COR-L47 (cell line): Measurements from ENCODE around the gene HCN1.
"Not testable (repeated sequence)": the region's sequence is repeated elsewhere in the genome, so short reads cannot be mapped to it uniquely, and the experiment has no call there.

Source experiments
- DNase-seq: peaks from one replicate; lab custom pipeline; 2025; lab: John Stamatoyannopoulos, UW

HCN1 gene

DNA sequence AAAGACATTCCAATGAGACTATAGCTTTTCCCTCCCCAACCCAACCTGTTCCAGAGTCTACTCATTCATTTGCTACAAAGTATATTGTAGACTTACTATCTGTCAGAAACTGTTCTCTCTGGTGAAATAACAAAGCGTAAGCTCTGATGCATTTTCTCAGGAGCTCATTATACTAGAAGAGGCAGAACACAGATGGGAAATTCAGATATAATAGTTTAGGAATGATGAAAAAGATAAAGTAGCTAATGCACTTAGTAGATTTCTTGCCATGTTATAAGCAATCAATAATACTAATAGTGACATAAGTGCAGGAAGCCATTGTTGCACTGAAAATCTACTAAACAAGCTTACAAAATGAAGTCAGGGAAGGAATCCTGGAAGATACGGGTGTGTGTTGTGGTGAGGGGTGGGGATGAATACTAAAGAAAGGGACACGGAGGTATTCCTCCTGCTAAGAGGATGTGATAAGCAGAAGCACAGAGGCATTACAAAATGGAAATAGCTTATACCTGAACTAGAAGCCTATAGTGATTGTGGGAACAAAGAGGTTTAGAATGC is 78.2 kb downstream of the HCN1 start:
- DNase-seq = no peak

DNA sequence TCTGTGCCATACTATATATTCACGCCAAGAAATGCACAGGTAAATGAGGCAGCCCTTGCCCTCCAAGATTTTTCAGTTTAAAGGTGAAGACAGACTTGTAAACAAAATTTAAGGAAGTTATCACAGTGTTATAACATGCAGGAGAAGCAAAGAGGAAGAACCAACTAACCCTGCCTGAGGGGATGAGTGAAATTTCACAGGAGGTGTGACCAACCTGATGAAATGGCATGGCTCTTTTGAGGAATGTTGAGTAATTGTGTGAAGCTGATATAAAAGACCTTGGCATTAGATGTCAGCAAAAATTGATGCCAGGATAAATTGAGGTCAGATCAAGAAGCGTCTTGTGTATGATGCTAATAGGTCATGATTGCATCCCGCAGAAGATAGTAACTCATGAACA is 86.5 kb downstream of the HCN1 start:
- DNase-seq = no peak

DNA sequence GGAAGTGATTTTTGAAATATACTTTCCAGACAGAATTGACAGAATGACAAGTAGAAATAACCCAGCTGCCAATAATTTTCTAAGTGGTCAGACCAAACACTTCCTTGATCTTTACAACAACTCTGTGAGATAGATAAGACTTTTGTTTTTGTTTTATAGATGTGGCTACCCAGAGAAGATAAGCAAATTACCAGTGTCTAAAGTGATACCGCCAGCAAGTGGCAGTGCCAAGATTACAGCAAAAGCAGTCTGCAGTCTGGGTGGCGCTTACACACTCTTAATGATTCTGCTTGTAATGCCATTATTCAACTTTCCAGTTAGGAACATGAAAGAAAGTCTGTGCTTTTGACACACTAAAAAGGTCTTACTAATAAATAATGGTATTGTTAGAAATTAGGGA is 92.1 kb downstream of the HCN1 start:
- no peak for DNase-seq

DNA sequence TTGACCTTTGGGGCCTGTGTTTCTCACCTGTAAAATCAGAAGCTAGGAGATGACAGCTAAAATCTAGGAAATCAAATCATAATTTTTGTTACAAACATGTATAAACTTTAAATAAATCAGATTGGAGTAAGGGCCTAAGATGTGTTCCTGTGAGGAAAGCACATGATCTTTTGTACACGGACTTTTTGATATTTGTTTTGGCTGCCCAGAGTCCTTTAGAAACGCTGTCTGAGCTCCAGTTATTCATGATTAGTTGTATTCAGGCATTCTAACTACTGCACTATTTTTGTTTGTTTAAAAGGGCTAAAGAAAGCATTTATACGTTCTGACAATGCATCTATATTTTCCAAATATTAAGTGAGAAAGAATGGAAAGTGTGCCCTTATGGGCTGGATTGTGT is 94.8 kb downstream of the HCN1 start:
- DNase-seq = no peak

DNA sequence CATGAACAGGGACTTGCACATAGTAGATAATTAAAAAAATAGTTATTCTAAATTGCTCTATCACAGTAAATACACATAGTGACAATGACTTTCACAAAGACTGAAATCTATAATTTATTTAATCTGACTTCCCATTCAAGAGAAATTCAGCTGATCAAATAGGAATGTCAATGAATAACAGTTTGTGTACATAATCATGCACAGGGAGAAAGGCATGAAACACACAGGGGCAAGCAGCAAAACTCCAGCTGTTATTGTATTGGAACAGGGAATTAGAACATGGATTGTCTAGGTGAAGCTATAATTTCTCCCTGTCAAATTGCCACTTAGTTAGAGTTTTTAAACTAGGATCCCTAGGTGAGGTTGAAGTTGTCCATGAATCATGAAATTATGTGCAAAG is 99.9 kb downstream of the HCN1 start:
- DNase-seq = no peak

DNA sequence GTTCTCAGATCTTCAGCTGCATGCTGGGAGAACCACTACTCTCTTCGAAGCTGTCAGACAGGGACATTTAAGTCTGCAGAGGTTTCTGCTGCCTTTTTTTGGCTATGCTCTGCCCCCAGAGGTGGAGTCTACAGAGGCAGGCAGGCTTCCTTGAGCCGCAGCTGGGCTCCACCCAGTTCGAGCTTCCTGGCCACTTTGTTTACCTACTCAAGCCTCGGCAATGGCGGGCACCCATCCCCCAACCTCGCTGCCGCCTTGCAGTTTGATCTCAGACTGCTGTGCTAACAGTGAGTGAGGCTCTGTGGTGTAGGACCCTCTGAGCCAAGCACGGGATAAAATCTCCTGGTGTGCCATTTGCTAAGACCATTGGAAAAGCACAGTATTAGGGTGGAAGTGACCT is 110.2 kb downstream of the HCN1 start:
- DNase-seq = not testable (repeated sequence)

DNA sequence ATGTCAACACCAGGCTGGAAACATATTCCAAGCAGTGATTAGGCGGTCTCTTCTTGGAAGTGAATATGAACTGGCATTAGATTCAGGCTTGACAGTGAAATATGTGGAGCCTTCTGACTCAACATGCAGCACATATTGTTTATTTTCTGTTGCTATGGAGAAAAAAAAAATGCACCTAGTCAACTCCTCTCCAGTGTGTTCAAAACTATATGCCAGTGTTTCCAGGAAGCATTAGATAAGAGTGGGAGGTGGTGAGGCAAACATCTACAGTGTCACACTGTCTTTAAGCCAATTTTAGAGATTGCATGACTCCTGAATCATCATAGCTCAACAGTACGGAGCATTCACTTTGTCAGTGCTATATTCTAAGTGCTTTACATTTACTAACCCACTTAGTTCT is 117.9 kb downstream of the HCN1 start:
- DNase-seq = no peak

DNA sequence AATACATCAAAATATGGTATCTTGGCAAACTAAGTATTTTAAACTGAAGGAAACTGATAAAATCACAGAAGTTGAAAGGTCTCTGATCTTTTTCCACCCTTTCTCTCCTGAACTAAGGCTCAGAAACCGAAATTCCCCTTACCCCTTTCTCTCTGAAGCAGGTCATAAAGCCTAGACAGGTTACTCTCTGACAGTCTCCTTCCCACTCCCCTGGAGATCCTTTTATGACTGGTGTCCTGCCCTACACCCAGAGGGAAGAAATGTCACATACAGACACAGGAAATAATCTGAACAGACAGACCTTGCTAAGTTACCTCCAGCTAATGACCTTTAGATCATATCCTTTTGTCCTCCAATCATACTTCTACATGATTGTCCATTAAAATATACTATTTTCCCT is 127.4 kb downstream of the HCN1 start:
- no peak for DNase-seq

DNA sequence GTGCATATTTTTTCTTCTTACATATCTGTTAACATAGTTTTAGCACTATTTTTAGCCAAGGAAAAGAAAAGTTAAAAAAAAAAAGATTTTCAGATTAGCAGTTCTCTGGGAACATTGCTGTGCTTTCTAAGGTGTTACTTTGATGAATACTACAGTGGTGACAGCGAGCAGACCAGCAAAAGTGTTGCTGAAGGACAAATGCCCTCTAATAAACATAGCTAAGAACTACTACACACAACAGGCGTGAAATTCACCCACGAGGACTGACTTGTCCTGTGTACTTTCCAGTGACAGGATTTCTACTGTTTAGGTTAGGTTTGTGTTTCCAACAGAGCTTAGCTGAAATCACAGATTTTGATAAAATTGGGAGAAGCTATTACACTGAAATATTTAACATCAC is 153.8 kb downstream of the HCN1 start:
- no peak for DNase-seq

DNA sequence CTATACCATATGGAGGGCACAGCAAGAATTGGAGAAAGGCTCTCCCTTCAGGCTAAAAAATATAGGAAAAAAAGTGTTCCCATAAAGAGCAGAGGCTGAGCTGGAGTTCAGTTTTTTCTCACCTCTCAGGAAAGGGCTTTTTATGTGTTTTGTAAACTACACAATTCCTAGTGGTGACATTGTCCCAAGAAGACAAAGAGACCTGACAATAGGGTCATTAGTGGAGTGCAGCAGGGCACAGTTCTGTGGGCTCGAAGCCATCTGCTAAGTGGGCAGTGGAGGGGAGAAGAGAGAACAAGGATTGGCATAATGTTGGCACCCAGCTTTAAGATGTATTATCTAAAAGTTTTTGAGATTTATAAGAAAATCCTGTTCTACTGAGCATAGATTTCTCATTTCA is 162.5 kb downstream of the HCN1 start:
- no peak for DNase-seq

DNA sequence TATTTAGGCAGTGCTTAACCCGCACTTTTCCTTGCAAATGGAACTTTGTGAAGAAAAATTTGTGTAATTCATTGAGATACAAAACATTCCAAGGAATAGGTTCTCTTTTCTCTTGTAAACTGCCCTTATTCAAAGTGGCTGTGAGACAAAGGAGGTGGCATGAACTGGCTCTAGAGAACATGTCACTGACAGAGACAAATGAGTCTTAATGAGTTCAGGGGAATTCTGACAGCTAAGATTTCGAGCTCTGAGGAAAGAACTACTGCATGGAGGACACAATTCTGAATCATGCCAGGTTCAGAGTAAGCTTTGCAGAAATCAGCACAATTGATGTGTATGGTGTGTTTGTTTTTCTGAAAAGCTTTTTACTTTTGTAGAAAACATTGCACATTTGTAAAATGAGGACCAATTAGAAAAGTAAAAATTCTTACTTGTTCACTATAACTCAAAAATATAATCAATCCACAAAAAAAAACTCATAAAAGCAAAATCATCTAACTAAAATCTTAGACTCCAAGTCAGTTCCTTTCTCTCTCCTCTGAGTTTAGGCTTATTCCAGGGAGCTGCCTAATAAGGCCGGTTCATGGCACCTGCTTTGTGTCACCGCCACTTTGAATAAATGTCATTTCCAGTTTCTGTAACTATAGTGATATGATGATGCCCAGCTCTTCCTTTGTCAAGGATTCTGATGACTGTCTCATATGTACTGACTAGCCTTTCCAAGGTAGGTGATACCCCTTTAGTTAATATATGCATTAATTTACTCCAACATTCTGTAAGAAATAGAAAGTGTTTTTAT is 163.2 kb downstream of the HCN1 start:
- DNase-seq = no peak

DNA sequence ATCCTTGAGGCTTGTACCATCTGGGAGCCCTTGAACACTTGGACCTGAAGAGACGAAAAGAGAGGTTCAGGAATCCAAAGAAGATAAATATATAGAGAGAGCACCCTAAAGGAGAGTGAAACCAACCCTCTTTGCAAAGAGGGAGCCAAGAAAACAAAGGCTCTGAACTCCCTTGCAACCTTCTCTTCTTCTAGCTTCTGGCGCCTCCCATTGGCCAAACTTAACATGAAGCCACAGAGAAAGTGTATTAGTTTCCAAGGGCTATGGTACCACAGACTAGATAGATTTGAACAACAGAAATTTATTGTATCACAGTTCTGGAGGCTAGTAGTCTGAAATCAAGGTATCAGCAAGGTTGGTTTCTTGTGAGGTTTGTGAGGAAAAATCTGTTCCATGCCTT is 175.1 kb downstream of the HCN1 start:
- no peak for DNase-seq

DNA sequence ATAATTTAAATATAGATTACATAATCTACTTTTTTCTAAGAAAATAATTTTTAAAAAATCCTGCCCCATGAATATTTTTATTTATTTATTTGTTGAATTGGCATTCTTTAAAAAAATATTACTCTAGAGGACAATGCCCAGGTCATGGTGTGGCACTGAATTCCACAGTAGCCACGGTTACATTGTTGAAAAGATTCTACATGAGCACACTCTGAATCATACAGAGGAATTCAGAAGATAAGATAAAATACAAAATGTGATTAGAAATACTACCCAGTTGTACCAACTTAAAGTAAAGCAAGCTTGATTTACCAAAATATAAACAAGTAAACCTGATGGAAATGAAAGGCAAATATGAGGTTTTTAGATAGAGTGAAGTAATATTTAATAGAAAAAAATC is 183.7 kb downstream of the HCN1 start:
- no peak for DNase-seq

DNA sequence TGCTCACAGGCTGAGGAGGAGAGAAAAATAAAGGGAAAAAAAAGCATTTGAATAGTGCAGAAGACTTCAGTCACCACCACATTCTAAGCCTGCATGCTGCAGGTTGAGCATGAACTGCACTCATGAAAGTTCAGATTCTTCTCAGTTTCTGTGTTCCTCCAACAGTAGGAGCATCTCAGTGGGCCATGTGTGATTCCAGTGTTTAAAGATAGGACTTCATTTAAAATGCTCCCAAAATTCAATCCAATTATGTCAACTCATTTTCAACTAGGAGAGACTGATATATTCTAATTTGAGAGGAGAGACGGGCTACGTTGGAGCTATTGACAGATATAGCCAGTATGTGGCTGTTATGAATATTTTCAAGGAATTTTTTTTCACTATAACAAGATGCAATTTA is 186.8 kb downstream of the HCN1 start:
- DNase-seq = no peak

DNA sequence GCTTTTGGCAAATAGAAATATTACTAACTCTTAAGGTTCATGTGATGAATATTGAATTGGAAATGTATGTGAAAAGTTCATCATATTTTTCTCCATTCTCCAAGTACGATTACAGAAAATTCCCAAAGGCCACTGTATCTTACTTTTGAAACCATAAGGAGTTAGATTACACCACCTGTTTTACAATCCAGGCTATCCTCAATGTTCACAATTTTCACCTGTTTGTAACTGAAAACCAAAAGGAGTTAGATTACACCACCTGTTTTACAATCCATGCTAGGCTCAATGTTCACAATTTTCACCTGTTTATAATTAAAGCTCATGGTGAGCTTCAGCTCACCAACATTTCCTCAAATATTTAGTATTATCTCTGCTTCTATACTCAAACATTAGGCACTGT is 188.0 kb downstream of the HCN1 start:
- no peak for DNase-seq

DNA sequence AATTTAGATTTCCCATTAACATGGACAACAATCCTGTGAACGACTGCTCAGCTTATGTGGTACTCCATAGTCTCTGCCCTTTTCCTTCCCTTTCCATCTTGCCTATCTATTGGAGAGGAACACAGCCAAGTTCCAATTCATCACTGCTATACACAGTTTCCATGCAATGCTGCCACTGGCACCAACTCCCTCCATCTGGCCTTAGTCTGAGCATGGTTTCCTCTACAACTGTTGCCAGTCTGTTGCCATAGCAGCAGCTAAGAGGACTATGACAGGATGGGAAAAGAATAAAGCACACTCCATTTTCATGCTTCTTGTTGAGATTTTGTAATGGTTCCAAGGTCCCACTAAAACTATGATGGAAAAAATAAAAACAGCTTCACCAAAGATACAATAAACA is 189.0 kb downstream of the HCN1 start:
- no peak for DNase-seq

DNA sequence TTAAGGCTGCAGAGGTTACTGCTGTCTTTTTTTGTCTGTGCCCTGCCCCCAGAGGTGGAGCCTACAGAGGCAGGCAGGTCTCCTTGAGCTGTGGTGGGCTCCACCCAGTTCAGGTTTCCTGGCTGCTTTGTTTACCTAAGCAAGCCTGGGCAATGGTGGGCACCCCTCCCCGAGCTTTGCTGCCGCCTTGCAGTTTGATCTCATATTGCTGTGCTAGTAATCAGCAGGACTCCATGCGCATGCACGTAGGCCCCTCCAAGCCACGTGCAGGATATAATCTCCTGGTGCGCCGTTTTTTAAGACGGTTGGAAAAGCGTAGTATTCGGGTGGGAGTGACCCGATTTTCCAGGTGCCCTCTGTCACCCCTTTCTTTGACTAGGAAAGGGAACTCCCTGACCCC is 197.2 kb downstream of the HCN1 start:
- not testable (repeated sequence) for DNase-seq

DNA sequence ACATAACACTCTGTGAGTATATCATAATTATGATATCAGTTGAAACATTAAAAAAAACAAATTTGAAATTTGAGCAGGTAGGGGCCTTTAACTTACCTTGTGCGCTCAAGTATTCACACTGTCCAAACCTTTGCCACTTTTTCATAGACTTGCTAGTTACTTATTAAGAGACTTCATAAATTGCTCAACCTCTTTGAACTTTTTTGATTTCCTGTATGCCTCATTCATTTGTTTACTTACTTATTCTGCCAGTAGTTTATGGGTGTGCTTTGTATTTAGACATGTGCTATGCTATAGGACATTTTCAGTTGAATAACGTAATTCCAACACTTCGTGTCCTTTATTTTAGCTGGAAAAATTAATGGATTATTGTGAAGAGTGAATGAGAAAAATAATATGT is 204.8 kb downstream of the HCN1 start:
- DNase-seq = no peak

DNA sequence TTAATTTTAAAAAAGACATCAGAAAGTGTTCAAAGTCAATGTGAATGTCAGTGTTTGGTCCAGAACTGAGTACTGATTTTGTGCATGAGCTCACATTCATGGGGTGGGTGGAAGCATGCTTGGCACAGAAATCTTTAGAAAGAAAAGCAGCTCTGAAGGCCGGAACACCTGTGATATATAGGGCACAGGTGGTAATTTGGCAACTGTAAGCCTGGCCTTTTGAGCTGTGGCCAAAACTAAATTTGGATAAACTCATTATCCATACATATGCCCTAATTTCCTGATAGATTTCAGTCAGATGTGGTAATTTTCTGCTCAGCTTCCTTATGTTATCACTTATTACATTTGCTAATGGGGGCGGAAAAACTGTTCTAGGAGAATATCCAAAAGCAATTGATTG is 211.4 kb downstream of the HCN1 start:
- DNase-seq = no peak

DNA sequence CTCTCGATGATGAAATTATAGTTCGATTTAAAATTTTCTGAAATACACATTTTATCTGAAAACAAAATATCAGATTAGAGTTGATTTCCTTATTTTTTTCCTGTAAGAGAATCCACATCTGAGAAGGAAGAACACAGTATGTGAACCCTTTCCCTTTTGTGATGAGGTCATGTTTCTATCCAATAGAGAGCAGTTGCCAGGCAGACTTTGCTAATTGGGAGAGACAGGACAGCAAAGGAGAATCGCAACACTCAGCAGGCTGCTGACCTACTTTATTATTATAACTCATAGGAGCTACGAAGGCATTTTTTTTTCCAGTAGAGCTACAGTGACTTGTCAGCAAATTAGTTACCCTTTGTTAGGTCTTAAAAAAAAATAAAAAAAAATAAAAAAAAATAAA is 242.1 kb downstream of the HCN1 start:
- no peak for DNase-seq

DNA sequence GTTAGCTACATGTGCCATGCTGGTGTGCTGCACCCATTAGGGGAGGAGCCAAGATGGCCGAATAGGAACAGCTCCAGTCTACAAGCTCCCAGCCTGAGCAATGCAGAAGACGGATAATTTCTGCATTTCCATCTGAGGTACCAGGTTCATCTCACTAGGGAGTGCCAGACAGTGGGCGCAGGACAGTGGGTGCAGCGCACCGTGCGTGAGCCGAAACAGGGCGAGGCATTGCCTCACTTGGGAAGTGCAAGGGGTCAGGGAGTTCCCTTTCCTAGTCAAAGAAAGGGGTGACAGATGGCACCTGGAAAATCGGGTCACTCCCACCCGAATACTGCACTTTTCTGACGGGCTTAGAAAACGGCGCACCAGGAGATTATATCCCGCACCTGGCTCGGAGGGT is 251.3 kb downstream of the HCN1 start:
- not testable (repeated sequence) for DNase-seq

DNA sequence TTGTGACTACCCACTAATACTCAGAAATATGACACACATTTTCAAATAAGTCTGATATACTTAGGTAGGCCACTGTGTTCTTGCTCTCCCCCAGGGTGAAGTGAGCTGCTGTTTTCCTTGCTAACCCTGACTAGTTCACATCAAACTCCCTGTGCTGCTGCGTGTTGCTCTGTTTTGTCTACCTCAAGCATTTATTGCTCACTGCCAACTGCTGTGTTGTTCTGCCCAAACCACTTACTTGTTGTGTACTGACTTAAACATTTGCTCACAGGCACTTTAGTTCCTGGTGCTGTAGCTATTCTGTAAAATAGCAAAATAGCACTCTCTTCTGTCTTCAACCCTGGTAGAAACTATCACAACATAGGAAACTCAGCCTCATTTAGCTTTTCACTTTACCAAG is 255.7 kb downstream of the HCN1 start:
- DNase-seq = no peak

DNA sequence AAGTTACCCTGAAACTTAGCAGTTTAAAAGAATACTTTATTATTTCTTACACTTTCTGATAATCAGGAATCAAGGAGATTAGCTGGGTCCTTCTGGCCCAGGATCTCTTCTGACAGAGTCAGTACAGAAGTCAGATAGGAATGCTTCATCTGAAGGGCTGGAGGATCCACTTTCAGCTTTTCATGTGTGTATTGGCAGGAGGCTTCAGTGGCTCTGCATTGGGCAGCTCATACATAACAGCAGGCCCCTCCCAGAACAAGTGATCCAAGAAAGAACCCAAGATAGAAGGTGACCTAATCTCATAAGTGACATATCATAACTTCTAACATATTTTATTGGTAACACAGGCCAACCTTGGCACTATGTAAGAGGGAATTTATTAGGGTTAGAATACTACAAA is 258.4 kb downstream of the HCN1 start:
- no peak for DNase-seq

DNA sequence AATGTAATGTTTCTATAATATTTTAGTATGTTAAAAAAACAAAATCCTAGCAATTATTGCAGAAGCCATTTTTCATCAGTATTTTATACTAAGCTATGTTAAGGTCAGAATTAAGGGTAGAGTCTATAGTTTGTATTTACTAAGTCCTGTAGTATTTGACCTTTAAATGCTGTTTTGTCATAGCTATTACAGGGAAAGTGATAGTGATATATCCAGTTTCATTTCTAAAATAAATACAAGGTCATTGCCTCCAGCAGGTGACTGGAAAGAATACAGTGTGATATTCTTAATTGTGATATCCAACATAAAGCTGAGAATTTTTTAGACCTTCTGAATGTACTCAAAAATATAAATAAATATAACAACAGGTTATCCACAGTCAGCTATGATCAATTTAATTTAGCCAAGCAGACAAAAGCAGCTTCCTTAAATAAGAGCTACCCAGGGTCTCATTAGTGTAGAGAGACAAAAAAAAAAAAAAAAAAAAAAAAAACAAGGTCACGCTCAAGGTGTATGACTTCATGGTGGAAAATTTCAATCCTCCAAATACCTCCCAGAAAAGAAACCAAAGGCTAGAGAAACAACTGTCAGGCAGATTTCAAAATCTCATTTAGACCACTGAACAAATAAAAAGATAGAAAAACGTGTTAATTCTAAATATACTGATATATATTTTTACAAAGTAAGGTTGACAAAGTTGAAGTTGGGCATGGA is 278.7 kb downstream of the HCN1 start:
- no peak for DNase-seq
